Mesenchymal stem cell (in vitro differentiated cells and primary cell): ENCODE measurements around the gene TFCP2L1.
A peak's percentile ranks its signal among the peaks of the same experiment; 100 is the strongest.
"Not testable (repeated sequence)": the region's sequence is repeated elsewhere in the genome, so short reads cannot be mapped to it uniquely, and the experiment has no call there.

ENCODE experiments used
- DNase-seq: peaks from one replicate; pipeline ENCODE4 v3.0.0-alpha.2; 2013
- H2AFZ ChIP-seq: one replicate; pipeline ENCODE4 v1.6.1; 2013; ENCODE audit warnings: low read depth, mild to moderate bottlenecking, control low read depth, inconsistent platforms, low read length, moderate library complexity
- H2AK5ac ChIP-seq: 2 replicates; pipeline ENCODE4 v1.6.1; 2013; ENCODE audit warnings: low read length, moderate library complexity, mild to moderate bottlenecking, inconsistent platforms; ENCODE audit not compliant: severe bottlenecking
- H2BK120ac ChIP-seq: one replicate; pipeline ENCODE4 v1.6.1; 2013; ENCODE audit warnings: low read depth, mild to moderate bottlenecking, inconsistent platforms, low read length, moderate library complexity
- H2BK12ac ChIP-seq, 2 experiments: one replicate each; pipeline ENCODE4 v1.6.1; 2013; ENCODE audit warnings: inconsistent platforms in 2 of 2, low read length in 2 of 2, mild to moderate bottlenecking in 2 of 2, moderate library complexity in 2 of 2, control low read depth in 1 of 2
- H2BK15ac ChIP-seq: one replicate; pipeline ENCODE4 v1.6.1; 2013; ENCODE audit warnings: mild to moderate bottlenecking, low read depth, inconsistent platforms; ENCODE audit not compliant: poor library complexity, severe bottlenecking
- H2BK5ac ChIP-seq: 2 replicates; pipeline ENCODE4 v1.6.1; 2013; ENCODE audit warnings: low read depth, mild to moderate bottlenecking, low read length, control low read depth, inconsistent platforms; ENCODE audit not compliant: poor library complexity, severe bottlenecking
- H3K14ac ChIP-seq, 2 experiments: one replicate each; pipeline ENCODE4 v1.6.1; 2013; ENCODE audit warnings: inconsistent platforms in 2 of 2, low read length in 2 of 2, control low read depth in 1 of 2, mild to moderate bottlenecking in 1 of 2, moderate library complexity in 1 of 2
- H3K18ac ChIP-seq, 2 experiments: one replicate each; pipeline ENCODE4 v1.6.1; 2013; ENCODE audit warnings: inconsistent platforms in 2 of 2, low read length in 2 of 2, control low read depth in 1 of 2, low read depth in 1 of 2, mild to moderate bottlenecking in 1 of 2
- H3K23ac ChIP-seq, 2 experiments: one replicate each; pipeline ENCODE4 v1.6.1; 2013; ENCODE audit warnings: inconsistent platforms in 2 of 2, low read length in 2 of 2, mild to moderate bottlenecking in 2 of 2, moderate library complexity in 2 of 2, control low read depth in 1 of 2
- H3K27ac ChIP-seq: 2 replicates; pipeline ENCODE4 v1.5.1; 2013; ENCODE audit warnings: mild to moderate bottlenecking, moderate library complexity, low read length, control low read depth, inconsistent platforms; ENCODE audit not compliant: poor library complexity, severe bottlenecking
- H3K27me3 ChIP-seq, 2 experiments: 2 replicates each; pipeline versions ENCODE4 v1.6.1 to v1.7.0; 2013; ENCODE audit warnings: low read length in 2 of 2, mild to moderate bottlenecking in 2 of 2, moderate library complexity in 2 of 2, control low read depth in 1 of 2, inconsistent platforms in 1 of 2; ENCODE audit not compliant: control insufficient read depth in 1 of 2, insufficient read depth in 1 of 2
- H3K36me3 ChIP-seq, 2 experiments: 2 replicates each; pipeline versions ENCODE4 v1.6.1 to v1.7.0; 2013; ENCODE audit warnings: low read length in 2 of 2, control low read depth in 1 of 2, inconsistent platforms in 1 of 2, low read depth in 1 of 2, mild to moderate bottlenecking in 1 of 2; ENCODE audit not compliant: insufficient read depth in 2 of 2, control insufficient read depth in 1 of 2
- H3K4ac ChIP-seq, 2 experiments: one replicate each; pipeline ENCODE4 v1.6.1; 2013; ENCODE audit warnings: inconsistent platforms in 2 of 2, low read length in 2 of 2, mild to moderate bottlenecking in 2 of 2, moderate library complexity in 2 of 2, control low read depth in 1 of 2, low read depth in 1 of 2
- H3K4me1 ChIP-seq: 2 replicates; pipeline ENCODE4 v1.6.1; 2013; ENCODE audit warnings: low read depth, low read length, control low read depth; ENCODE audit not compliant: control insufficient read depth, insufficient read depth
- H3K4me2 ChIP-seq: 2 replicates; pipeline ENCODE4 v1.6.1; 2013; ENCODE audit warnings: low read length, mild to moderate bottlenecking, inconsistent platforms; ENCODE audit not compliant: poor library complexity, severe bottlenecking
- H3K4me3 ChIP-seq, 2 experiments: 2 replicates each; pipeline versions ENCODE4 v1.5.1 to v1.7.0; 2013; ENCODE audit warnings: low read length in 2 of 2, mild to moderate bottlenecking in 2 of 2, control low read depth in 1 of 2, low read depth in 1 of 2; ENCODE audit not compliant: insufficient read depth in 1 of 2
- H3K79me1 ChIP-seq: replicated peaks from 2 replicates; pipeline ENCODE4 v1.6.1; 2013; ENCODE audit warnings: mild to moderate bottlenecking, control low read depth, low read length, inconsistent platforms; ENCODE audit not compliant: poor library complexity, severe bottlenecking
- H3K9ac ChIP-seq: 2 replicates; pipeline ENCODE4 v1.7.0; 2013; ENCODE audit warnings: mild to moderate bottlenecking, low read length, moderate library complexity
- H3K9me3 ChIP-seq: 2 replicates; pipeline ENCODE4 v1.7.0; 2013; ENCODE audit warnings: mild to moderate bottlenecking, low read length; ENCODE audit not compliant: control insufficient read depth
- H4K8ac ChIP-seq: one replicate; pipeline ENCODE4 v1.6.1; 2013; ENCODE audit warnings: inconsistent platforms, mild to moderate bottlenecking, low read length, moderate library complexity
- H4K91ac ChIP-seq: one replicate; pipeline ENCODE4 v1.6.1; 2013; ENCODE audit warnings: mild to moderate bottlenecking, low read length, inconsistent platforms
- WGBS: methylation state at CpG from one replicate; pipeline ENCODE4 v1.1.7; 2013; ENCODE audit warnings: mixed read lengths; 5-methylcytosine and 5-hydroxymethylcytosine counted together

The TFCP2L1 gene

DNA sequence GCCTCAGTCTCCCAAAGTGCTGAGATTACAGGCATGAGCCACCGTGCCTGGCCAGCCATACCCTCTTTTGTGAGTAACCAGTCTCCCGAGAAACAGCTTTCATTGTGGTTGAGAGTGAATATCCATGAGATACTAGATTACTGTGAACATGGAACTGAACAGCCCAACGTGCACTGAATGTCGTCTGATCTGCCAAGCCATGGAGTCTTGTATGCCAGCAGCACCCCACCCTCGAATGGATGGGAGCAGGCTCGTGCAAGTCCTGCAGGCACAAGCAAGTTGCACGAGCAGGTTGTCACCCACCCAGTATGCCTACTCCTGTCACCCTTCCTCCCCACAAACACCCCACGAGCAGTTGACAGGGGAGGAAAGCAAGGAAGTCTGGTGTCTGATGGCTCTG is 36.5 kb upstream of the TFCP2L1 start:
- Histone ChIP-seq H3K4me3 (no peak overlapping the region), H2BK120ac (no peak overlapping the region), H3K79me1 (no peaks in the 10 kb centered on the region), H4K91ac (no peak overlapping the region), H3K18ac (no peak overlapping the region), H2AFZ (no peak overlapping the region), H3K9ac (no peak overlapping the region), H3K36me3 (no peaks in the 10 kb centered on the region), H3K27ac (no peak overlapping the region), H3K4ac (no peak overlapping the region), H2BK15ac (no peak overlapping the region), H2AK5ac (no peak overlapping the region), H3K9me3 (no peaks in the 10 kb centered on the region), H3K14ac (peak overlapping the region in 1 of 2 experiments; percentile 81), H3K23ac (peak overlapping the region in 1 of 2 experiments; percentile 59), H2BK5ac (no peak overlapping the region), H4K8ac (no peak overlapping the region), H3K27me3 (peaks cover 8 to 31% of the 10 kb centered on the region in 2 experiments), H3K4me1 (peaks cover 2% of the 10 kb centered on the region), H3K4me2 (no peak overlapping the region), H2BK12ac (no peak overlapping the region)
- 84% methylated on average over 7 of the region's 8 CpGs for WGBS
- DNase-seq = no peak

DNA sequence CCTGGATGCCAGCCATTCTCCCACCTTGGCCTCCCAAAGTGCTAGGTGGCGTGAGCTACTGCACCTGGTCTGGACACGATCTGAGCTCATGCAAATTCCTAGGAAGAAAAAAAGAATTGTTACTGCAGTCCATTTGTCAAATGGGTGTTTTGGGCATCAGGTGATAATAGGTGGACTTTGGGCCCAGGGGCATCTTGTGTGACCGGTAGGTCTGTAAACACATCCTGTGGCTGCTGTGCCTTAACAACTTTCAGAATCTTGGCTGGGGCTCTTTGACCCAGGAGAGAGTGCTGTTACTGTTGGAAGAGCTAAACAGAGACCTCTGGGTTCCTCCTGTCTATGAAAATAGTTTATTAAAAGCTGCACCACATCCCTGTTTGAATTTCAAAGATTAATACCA is 34.9 kb upstream of the TFCP2L1 start:
- Histone ChIP-seq H2BK120ac (no peak overlapping the region), H3K18ac (no peak overlapping the region)
- 93% methylated on average over 3 of the region's 3 CpGs for WGBS

DNA sequence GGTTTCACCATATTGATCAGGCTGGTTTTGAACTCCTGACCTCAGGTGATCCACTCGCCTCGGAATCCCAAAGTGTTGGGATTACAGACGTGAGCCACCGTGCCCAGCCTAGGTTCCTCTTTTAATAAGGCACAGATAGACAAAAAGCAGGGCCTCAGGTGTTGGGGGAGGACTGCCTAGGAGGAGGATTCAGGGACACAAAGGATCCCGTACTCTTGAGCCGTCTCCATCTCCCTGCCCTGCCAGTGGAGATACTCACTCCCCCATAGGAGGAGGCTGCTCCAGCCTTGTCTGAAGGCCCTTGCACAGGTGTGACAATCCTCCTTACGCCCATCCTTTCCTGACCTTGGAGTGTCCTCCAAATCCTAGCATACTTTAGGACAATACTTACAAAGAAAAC is 32.0 kb upstream of the TFCP2L1 start:
- H3K9ac ChIP-seq = no peak overlapping the region
- H3K9me3 ChIP-seq = no peaks in the 10 kb centered on the region
- no peak overlapping the region for H3K14ac ChIP-seq
- H3K27ac ChIP-seq = no peak overlapping the region
- no peak overlapping the region for H2BK15ac ChIP-seq
- H3K79me1 ChIP-seq = no peaks in the 10 kb centered on the region
- H2BK12ac ChIP-seq = no peak overlapping the region
- no peak overlapping the region for H2AK5ac ChIP-seq
- no peak overlapping the region for H3K4me3 ChIP-seq
- H3K4me2 ChIP-seq = no peak overlapping the region
- WGBS = 92% methylated on average over 7 of the region's 7 CpGs
- no peak overlapping the region for H2BK120ac ChIP-seq
- no peak overlapping the region for H4K8ac ChIP-seq
- no peak overlapping the region for H2AFZ ChIP-seq
- no peak for DNase-seq
- no peaks in the 10 kb centered on the region for H3K4me1 ChIP-seq
- H4K91ac ChIP-seq = no peak overlapping the region
- no peak overlapping the region for H3K23ac ChIP-seq
- H3K4ac ChIP-seq = no peak overlapping the region
- H3K36me3 ChIP-seq = no peaks in the 10 kb centered on the region
- H3K27me3 ChIP-seq = peaks cover 6 to 21% of the 10 kb centered on the region in 2 experiments
- H2BK5ac ChIP-seq = no peak overlapping the region
- no peak overlapping the region for H3K18ac ChIP-seq

More for the DNA sequence above, 34.9 kb upstream of the TFCP2L1 start:
- H3K4me1 ChIP-seq = peaks cover 2% of the 10 kb centered on the region
- no peaks in the 10 kb centered on the region for H3K79me1 ChIP-seq
- H4K91ac ChIP-seq = no peak overlapping the region
- no peak overlapping the region for H2BK12ac ChIP-seq
- no peaks in the 10 kb centered on the region for H3K36me3 ChIP-seq
- peaks cover 7 to 31% of the 10 kb centered on the region in 2 experiments for H3K27me3 ChIP-seq
- no peak overlapping the region for H2AFZ ChIP-seq
- no peak overlapping the region for H4K8ac ChIP-seq
- H2BK5ac ChIP-seq = no peak overlapping the region
- H3K23ac ChIP-seq = no peak overlapping the region
- no peak overlapping the region for H3K27ac ChIP-seq
- no peak for DNase-seq
- H3K4me3 ChIP-seq = no peak overlapping the region
- no peak overlapping the region for H3K9ac ChIP-seq
- no peak overlapping the region for H3K4me2 ChIP-seq
- no peak overlapping the region for H2BK15ac ChIP-seq
- no peak overlapping the region for H3K4ac ChIP-seq
- no peaks in the 10 kb centered on the region for H3K9me3 ChIP-seq
- no peak overlapping the region for H3K14ac ChIP-seq
- no peak overlapping the region for H2AK5ac ChIP-seq

DNA sequence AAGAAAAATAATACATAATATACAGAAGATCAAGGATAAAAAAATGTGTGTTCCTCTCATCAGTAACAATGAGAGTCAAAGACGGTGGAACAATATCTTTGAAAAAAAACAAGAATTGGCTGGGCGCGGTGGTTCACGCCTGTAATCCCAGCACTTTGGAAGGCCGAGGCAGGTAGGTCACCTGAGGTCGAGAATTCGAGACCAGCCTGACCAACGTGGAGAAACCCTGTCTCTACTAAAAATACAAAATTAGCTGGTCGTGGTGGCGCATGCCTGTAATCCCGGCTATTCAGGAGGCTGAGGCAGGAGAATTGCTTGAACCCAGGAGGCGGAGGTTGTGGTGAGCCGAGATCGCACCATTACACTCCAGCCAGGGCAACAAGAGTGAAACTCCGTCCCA is 28.7 kb upstream of the TFCP2L1 start:
- not testable (repeated sequence) for H3K36me3 ChIP-seq, H4K91ac ChIP-seq, H3K4me3 ChIP-seq, H2BK5ac ChIP-seq, H2BK15ac ChIP-seq, H3K18ac ChIP-seq, H2AK5ac ChIP-seq, H3K27ac ChIP-seq, H2BK12ac ChIP-seq, H3K9ac ChIP-seq, H4K8ac ChIP-seq, H3K9me3 ChIP-seq, H3K79me1 ChIP-seq, H3K4me1 ChIP-seq, H3K14ac ChIP-seq, H3K23ac ChIP-seq, H2AFZ ChIP-seq, H3K4me2 ChIP-seq, H2BK120ac ChIP-seq, H3K4ac ChIP-seq, DNase-seq
- WGBS = 86% methylated on average over 12 of the region's 15 CpGs
- H3K27me3 ChIP-seq = peaks cover under 1 to 11% of the 10 kb centered on the region in 2 experiments
